ENCODE data around the gene SH3RF1.

- TF ChIP-seq CTCF (IDR thresholded peaks at IDR 0.05; ENCODE audit: low read depth, low read length) (no peak), MYC (IDR thresholded peaks at IDR 0.05; ENCODE audit: low read depth, low read length) (no peak), POLR2A (IDR thresholded peaks at IDR 0.05; ENCODE audit: extremely low read depth, insufficient read length) (no peak), MAX (IDR thresholded peaks at IDR 0.05; ENCODE audit: low read depth, low read length) (no peak)
Measured at GRCh38 chr4:169195032-169195431, 75.7 kb downstream of the SH3RF1 start.

Data from NB4 (cell line).